Lower leg skin (tissue), 4 donors: ENCODE measurements around the gene GREB1L. TPM values are rescaled to one million over a fixed set of nuclear protein-coding genes. Genes with fewer than 3 reads are reported as not detected.

Experiments used
- DNase-seq, 2 donors: peaks; one replicate each; pipeline ENCODE4 v3.0.0-alpha.2; 2019; ENCODE audit warnings: low spot score in 2 of 2
- H3K4me3 ChIP-seq: fragments of 200-600 bp; sonication (generic); 2 replicates; pipeline ENCODE4 v1.5.1; 2017; ENCODE audit warnings: mild to moderate bottlenecking, low read depth; ENCODE audit not compliant: poor library complexity, severe bottlenecking
- POLR2A ChIP-seq, 2 donors: fragments of 450-650 bp; IDR thresholded peaks; one replicate each; pipeline ENCODE4 v1.6.1; 2016 to 2017; ENCODE audit warnings: antibody characterized with exemption in 2 of 2, mild to moderate bottlenecking in 1 of 2, moderate library complexity in 1 of 2
- WGBS, 2 donors: methylation state at CpG; one replicate each; pipeline ENCODE4 v1.1.5; 2018; 5-methylcytosine and 5-hydroxymethylcytosine counted together
- intact Hi-C: fragments of 100-400 bp; cut with DNase I; formaldehyde crosslinking; loops from one replicate; pipeline ENCODE4 v1.15.0; 2023; ENCODE audit warnings: low total_unique reads
- total RNA-seq, 4 donors: library from RNA; depleted of rRNA; stranded (reverse); fragments of >200 nt; gene quantifications; one replicate each; pipeline ENCODE4 v1.1.0, GENCODE V29; 2016
- TF ChIP-seq, protein P1 (sequence below), 3 donors: fragments of 450-650 bp; IDR thresholded peaks; one replicate each; pipeline ENCODE4 v1.5.1; 2016; ENCODE audit warnings: antibody characterized with exemption in 3 of 3, mild to moderate bottlenecking in 3 of 3, moderate library complexity in 2 of 3

The GREB1L gene
- total RNA-seq, 4 donors from 2014 or later = 1.1 to 6.5 (median 4.0) TPM

- intact Hi-C loops = loop anchor here (10.0 kb wide), 1 partner anchor 465 kb away; no protein-coding TSS in a partner anchor
- H3K4me3 ChIP-seq = no peak overlapping the region
- 91 to 92% methylated on average over 15 of the region's 15 CpGs for WGBS, 2 donors
- TF ChIP-seq, protein P1, sequence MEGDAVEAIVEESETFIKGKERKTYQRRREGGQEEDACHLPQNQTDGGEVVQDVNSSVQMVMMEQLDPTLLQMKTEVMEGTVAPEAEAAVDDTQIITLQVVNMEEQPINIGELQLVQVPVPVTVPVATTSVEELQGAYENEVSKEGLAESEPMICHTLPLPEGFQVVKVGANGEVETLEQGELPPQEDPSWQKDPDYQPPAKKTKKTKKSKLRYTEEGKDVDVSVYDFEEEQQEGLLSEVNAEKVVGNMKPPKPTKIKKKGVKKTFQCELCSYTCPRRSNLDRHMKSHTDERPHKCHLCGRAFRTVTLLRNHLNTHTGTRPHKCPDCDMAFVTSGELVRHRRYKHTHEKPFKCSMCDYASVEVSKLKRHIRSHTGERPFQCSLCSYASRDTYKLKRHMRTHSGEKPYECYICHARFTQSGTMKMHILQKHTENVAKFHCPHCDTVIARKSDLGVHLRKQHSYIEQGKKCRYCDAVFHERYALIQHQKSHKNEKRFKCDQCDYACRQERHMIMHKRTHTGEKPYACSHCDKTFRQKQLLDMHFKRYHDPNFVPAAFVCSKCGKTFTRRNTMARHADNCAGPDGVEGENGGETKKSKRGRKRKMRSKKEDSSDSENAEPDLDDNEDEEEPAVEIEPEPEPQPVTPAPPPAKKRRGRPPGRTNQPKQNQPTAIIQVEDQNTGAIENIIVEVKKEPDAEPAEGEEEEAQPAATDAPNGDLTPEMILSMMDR (IDR thresholded peaks at IDR 0.05) = no peak
- no peak for TF ChIP-seq POLR2A (IDR thresholded peaks at IDR 0.05)
- DNase-seq = peak in 1 of 2 donors; percentile 69
Observed at GRCh38 chr18:21489919-21490495, 248.0 kb downstream of the GREB1L start.

- TF ChIP-seq, protein P1 (IDR thresholded peaks at IDR 0.05) = no peak
- no peak for TF ChIP-seq POLR2A (IDR thresholded peaks at IDR 0.05)
- WGBS, 2 donors = 80 to 84% methylated on average over 4 of the region's 4 CpGs
- H3K4me3 ChIP-seq = no peak overlapping the region
- peak in 1 of 2 donors; percentile 73 for DNase-seq
- intact Hi-C loops = loop anchor here (10.0 kb wide), 1 partner anchor 464 kb away; no protein-coding TSS in a partner anchor
Observed at GRCh38 chr18:21490748-21491147, 248.7 kb downstream of the GREB1L start.

- WGBS, 2 donors = 74 to 78% methylated on average over 12 of the region's 12 CpGs
- TF ChIP-seq, protein P1 (IDR thresholded peaks at IDR 0.05) = no peak
- TF ChIP-seq POLR2A (IDR thresholded peaks at IDR 0.05) = no peak
- no peak for DNase-seq
- H3K4me3 ChIP-seq = no peak overlapping the region
- intact Hi-C loops = loop anchor here (10.0 kb wide), 1 partner anchor 458 kb away; no protein-coding TSS in a partner anchor
Observed at GRCh38 chr18:21496277-21496835, 254.3 kb downstream of the GREB1L start.

DNA sequence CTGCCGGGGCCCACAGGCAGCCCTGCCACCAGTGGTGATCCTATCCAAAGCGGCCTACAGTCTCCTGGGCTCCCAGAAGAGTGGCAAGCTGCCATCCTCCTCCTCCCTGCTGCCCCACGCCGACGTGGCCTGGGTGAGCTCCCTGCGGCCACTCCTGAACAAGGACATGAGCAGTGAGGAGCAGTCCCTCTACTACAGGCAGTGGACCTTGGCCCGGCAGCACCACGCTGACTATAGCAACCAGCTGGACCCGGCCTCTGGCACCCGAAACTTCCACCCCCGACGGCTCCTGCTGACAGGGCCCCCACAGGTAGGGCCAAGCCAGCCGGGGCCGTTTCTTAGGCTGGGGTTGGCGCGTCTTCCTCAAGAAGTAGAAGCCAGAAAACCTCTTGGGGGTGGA, 258.0 kb downstream of the GREB1L start:
- H3K4me3 ChIP-seq = no peak overlapping the region
- DNase-seq = no peak
- TF ChIP-seq, protein P1 (IDR thresholded peaks at IDR 0.05) = no peak
- no peak for TF ChIP-seq POLR2A (IDR thresholded peaks at IDR 0.05)
- WGBS, 2 donors = 85 to 93% methylated on average over 10 to 16 of the region's 16 CpGs
- intact Hi-C loops = loop anchor here (10.0 kb wide), 1 partner anchor 455 kb away; no protein-coding TSS in a partner anchor

- WGBS, 2 donors = 65 to 74% methylated on average over 7 of the region's 7 CpGs
- no peak for TF ChIP-seq POLR2A (IDR thresholded peaks at IDR 0.05)
- TF ChIP-seq, protein P1 (IDR thresholded peaks at IDR 0.05) = no peak
Observed at GRCh38 chr18:21502661-21503060, 260.6 kb downstream of the GREB1L start.

More at GRCh38 chr18:21502661-21503060, 260.6 kb downstream of the GREB1L start:
- DNase-seq = no peak
- intact Hi-C loops = no loop called here
- no peak overlapping the region for H3K4me3 ChIP-seq
